ENCODE results near the gene ELMO1. TPM values are rescaled to one million over a fixed set of nuclear protein-coding genes. Genes with fewer than 3 reads are reported as not detected.
A peak's percentile ranks its signal among the peaks of the same experiment; 100 is the strongest.

Gene ELMO1
- total and polyA plus RNA-seq, 8 donors: 3.0 to 20.6 (median 6.6) TPM

- intact Hi-C loops (cut with DNase I): no loop called here
- Histone ChIP-seq H3K4me1 (peaks cover 0 to 2% (median 0%) of the 10 kb centered on the region in 3 donors), H3K36me3 (no peaks in the 10 kb centered on the region), H3K27me3 (no peaks in the 10 kb centered on the region), H3K4me3 (no peak overlapping the region), H3K27ac (peak overlapping the region in 2 of 4 donors; percentile 2 to 33), H3K9me3 (no peaks in the 10 kb centered on the region)
- TF ChIP-seq, protein P1, sequence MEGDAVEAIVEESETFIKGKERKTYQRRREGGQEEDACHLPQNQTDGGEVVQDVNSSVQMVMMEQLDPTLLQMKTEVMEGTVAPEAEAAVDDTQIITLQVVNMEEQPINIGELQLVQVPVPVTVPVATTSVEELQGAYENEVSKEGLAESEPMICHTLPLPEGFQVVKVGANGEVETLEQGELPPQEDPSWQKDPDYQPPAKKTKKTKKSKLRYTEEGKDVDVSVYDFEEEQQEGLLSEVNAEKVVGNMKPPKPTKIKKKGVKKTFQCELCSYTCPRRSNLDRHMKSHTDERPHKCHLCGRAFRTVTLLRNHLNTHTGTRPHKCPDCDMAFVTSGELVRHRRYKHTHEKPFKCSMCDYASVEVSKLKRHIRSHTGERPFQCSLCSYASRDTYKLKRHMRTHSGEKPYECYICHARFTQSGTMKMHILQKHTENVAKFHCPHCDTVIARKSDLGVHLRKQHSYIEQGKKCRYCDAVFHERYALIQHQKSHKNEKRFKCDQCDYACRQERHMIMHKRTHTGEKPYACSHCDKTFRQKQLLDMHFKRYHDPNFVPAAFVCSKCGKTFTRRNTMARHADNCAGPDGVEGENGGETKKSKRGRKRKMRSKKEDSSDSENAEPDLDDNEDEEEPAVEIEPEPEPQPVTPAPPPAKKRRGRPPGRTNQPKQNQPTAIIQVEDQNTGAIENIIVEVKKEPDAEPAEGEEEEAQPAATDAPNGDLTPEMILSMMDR (IDR thresholded peaks at IDR 0.05): no peak
- ATAC-seq: peak in 2 of 4 donors; percentile 8 to 9
- no peak for DNase-seq
- 74 to 80% methylated on average over 4 of the region's 4 CpGs for WGBS, 2 donors
- no peak for FAIRE-seq
These were observed 3.5 kb downstream of the ELMO1 start for GRCh38 chr7:37445064-37445723.

GRCh38 chr7:37443627-37444026 is 5.0 kb downstream of the ELMO1 start:
- Histone ChIP-seq H3K9me3 (no peaks in the 10 kb centered on the region), H3K4me3 (no peak overlapping the region), H3K27me3 (no peaks in the 10 kb centered on the region), H3K36me3 (no peaks in the 10 kb centered on the region), H3K4me1 (peaks cover 0 to 2% (median 0%) of the 10 kb centered on the region in 3 donors), H3K27ac (no peak overlapping the region)
- TF ChIP-seq, protein P1 (IDR thresholded peaks at IDR 0.05): no peak
- 69 to 82% methylated on average over 1 of the region's 1 CpG for WGBS, 2 donors
- intact Hi-C loops (cut with DNase I): no loop called here
- DNase-seq: no peak
- ATAC-seq: no peak
- FAIRE-seq: no peak

DNA sequence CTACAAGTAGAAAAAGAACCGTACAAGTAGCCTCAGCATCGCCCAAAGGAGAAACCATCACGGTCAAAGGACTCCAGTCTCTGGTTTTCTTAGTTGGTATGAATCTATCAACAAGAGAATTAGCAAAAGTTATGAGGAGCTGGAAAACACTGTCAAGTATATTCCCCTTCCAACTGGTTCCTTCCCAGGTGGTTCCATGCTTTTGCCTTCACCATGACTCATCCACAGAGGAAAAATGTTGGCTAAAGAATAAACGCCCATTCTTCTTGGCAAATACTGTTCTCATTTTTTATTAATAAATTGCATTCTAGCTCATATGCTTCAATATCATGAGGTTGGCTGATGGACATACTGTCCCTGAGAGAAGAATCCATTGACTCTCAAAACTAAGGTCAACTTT is 6.4 kb downstream of the ELMO1 start:
- no peak overlapping the region for H3K27ac ChIP-seq

DNA sequence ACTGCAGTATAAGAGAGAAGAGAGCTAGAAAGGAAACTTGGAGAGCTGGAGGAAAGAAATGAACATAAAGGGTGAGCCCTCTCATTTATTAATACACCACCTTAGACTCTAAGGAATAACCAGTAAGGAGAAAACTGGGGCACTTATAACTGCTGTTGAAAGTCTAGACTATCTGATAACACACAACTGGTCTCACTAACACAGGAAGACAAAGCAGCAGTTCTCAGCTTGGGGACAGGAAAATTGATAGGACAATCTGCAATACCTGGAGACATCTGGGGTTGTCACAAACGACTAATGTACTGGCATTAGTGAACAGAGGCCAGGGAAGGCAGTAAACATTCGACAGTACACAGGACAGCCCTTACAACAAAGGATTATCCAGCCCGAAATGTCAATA is 6.8 kb downstream of the ELMO1 start:
- Histone ChIP-seq H3K27me3 (no peaks in the 10 kb centered on the region), H3K27ac (no peak overlapping the region), H3K36me3 (no peaks in the 10 kb centered on the region), H3K9me3 (no peaks in the 10 kb centered on the region), H3K4me1 (no peaks in the 10 kb centered on the region), H3K4me3 (no peak overlapping the region)
- WGBS, 2 donors: 42 to 55% methylated on average over 3 of the region's 3 CpGs
- DNase-seq: no peak
- TF ChIP-seq, protein P1 (IDR thresholded peaks at IDR 0.05): no peak
- intact Hi-C loops (cut with DNase I): no loop called here
- ATAC-seq: no peak
- FAIRE-seq: no peak

More for the DNA sequence above, 6.4 kb downstream of the ELMO1 start:
- FAIRE-seq (no peak), DNase-seq (no peak), ATAC-seq (no peak)
- Histone ChIP-seq H3K4me3 (no peak overlapping the region), H3K4me1 (peaks cover 0 to 2% (median 0%) of the 10 kb centered on the region in 3 donors), H3K36me3 (no peaks in the 10 kb centered on the region), H3K27me3 (no peaks in the 10 kb centered on the region), H3K9me3 (no peaks in the 10 kb centered on the region)
- TF ChIP-seq, protein P1 (IDR thresholded peaks at IDR 0.05): no peak
- WGBS, 2 donors: 78 to 83% methylated on average over 4 of the region's 4 CpGs
- intact Hi-C loops (cut with DNase I): no loop called here

DNA sequence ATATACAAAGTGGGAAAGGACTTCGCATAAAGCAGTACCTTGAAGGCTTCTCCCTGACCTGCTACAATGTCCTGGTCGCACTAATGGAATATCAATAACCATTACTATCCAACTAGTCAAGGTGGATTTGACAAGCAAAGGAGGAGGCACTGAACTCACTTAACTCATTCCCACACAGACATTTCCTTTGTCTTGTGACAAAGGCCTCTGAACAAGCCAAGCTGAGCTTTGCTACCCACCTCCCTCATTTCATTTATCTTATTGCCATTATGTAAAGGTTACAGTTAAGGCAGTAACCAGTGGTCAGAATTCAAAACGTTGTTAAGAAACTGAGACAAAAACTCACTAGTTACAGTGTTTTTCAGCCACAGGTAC is 7.3 kb downstream of the ELMO1 start:
- intact Hi-C loops (cut with DNase I): no loop called here
- no peaks in the 10 kb centered on the region for H3K9me3 ChIP-seq
- H3K27me3 ChIP-seq: no peaks in the 10 kb centered on the region
- ATAC-seq (peak in 1 of 4 donors; percentile 18), FAIRE-seq (no peak), DNase-seq (no peak)
- TF ChIP-seq, protein P1 (IDR thresholded peaks at IDR 0.05): no peak
- H3K4me3 ChIP-seq: no peak overlapping the region
- H3K4me1 ChIP-seq: no peaks in the 10 kb centered on the region
- 20 to 32% methylated on average over 3 of the region's 3 CpGs for WGBS, 2 donors
- no peak overlapping the region for H3K27ac ChIP-seq
- H3K36me3 ChIP-seq: no peaks in the 10 kb centered on the region

Data from pancreas (tissue), 10 donors.